Calu3 (cell line): ENCODE results near the gene TRABD2B. TPM values are rescaled to one million over a fixed set of nuclear protein-coding genes. Genes with fewer than 3 reads are reported as not detected.

Source experiments
- BruUV-seq: library from RNA; stranded (reverse); fragments of 400-500 nt; replicated peaks from 2 replicates; lab custom pipeline; 2021; lab: Mats Ljungman, UMichigan
- CTCF ChIA-PET: fragments of 300-600 bp; sonication (Branson Sonifier 250); formaldehyde crosslinking; loops from one replicate; lab custom pipeline; 2022; ENCODE audit warnings: antibody characterized with exemption; lab: Charles Lee
- DNase-seq: peaks from one replicate; pipeline ENCODE4 v3.0.0; 2022
- H3K27ac Mint-ChIP-seq: one replicate; pipeline ENCODE4 v1.8.0; 2022; ENCODE audit warnings: mixed read lengths; ENCODE audit not compliant: unreplicated experiment
- H3K27me3 Mint-ChIP-seq: one replicate; pipeline ENCODE4 v1.8.0; 2022; ENCODE audit warnings: mixed read lengths; ENCODE audit not compliant: unreplicated experiment
- H3K36me3 Mint-ChIP-seq: one replicate; pipeline ENCODE4 v1.8.0; 2022; ENCODE audit warnings: mild to moderate bottlenecking, moderate library complexity, mixed read lengths; ENCODE audit not compliant: insufficient read depth, unreplicated experiment
- H3K4me1 Mint-ChIP-seq: one replicate; pipeline ENCODE4 v1.8.0; 2022; ENCODE audit warnings: mild to moderate bottlenecking, low read depth, mixed read lengths; ENCODE audit not compliant: unreplicated experiment
- H3K4me3 Mint-ChIP-seq: one replicate; pipeline ENCODE4 v1.8.0; 2022; ENCODE audit warnings: mild to moderate bottlenecking, low read depth, moderate library complexity, mixed read lengths; ENCODE audit not compliant: unreplicated experiment
- H3K9me3 Mint-ChIP-seq: one replicate; pipeline ENCODE4 v1.8.0; 2022; ENCODE audit warnings: low read depth, mixed read lengths; ENCODE audit not compliant: unreplicated experiment
- intact Hi-C: fragments of 100-400 bp; cut with micrococcal nuclease; formaldehyde crosslinking; loops from one replicate; pipeline ENCODE4 v1.10.0; 2022; ENCODE audit not compliant: unreplicated experiment
- total RNA-seq: library from RNA; stranded (reverse); gene quantifications from 2 replicates; pipeline ENCODE4 v1.2.3, GENCODE V29; 2022
- TF ChIP-seq, protein P1 (sequence below): fragments of 200-600 bp; IDR thresholded peaks from one replicate; pipeline ENCODE4 v1.8.0; 2022; ENCODE audit warnings: antibody characterized with exemption; ENCODE audit not compliant: unreplicated experiment

Gene TRABD2B
- total RNA-seq, 1 experiment from 2014 or later: 0.42 TPM

- peak overlapping the region; percentile 96 for H3K27ac Mint-ChIP-seq
- DNase-seq: peak; percentile 28
- TF ChIP-seq, protein P1, sequence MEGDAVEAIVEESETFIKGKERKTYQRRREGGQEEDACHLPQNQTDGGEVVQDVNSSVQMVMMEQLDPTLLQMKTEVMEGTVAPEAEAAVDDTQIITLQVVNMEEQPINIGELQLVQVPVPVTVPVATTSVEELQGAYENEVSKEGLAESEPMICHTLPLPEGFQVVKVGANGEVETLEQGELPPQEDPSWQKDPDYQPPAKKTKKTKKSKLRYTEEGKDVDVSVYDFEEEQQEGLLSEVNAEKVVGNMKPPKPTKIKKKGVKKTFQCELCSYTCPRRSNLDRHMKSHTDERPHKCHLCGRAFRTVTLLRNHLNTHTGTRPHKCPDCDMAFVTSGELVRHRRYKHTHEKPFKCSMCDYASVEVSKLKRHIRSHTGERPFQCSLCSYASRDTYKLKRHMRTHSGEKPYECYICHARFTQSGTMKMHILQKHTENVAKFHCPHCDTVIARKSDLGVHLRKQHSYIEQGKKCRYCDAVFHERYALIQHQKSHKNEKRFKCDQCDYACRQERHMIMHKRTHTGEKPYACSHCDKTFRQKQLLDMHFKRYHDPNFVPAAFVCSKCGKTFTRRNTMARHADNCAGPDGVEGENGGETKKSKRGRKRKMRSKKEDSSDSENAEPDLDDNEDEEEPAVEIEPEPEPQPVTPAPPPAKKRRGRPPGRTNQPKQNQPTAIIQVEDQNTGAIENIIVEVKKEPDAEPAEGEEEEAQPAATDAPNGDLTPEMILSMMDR: peak; percentile 20
- no peaks in the 10 kb centered on the region for H3K36me3 Mint-ChIP-seq
- BruUV-seq: no TSS peak
- CTCF ChIA-PET: interaction anchor here (0.6 to 1.0 kb wide), 3 partner anchors 203 to 1479 kb away, joined by 3 to 4 read pairs (median 3); no protein-coding TSS in a partner anchor
- H3K27me3 Mint-ChIP-seq: no peaks in the 10 kb centered on the region
- peaks cover 55% of the 10 kb centered on the region for H3K4me1 Mint-ChIP-seq
- intact Hi-C loops: loop anchor here (5.0 kb wide), 1 partner anchor 69 kb away; no protein-coding TSS in a partner anchor
- H3K9me3 Mint-ChIP-seq: peaks cover 10% of the 10 kb centered on the region
- H3K4me3 Mint-ChIP-seq: no peak overlapping the region
These were observed 55.5 kb downstream of the TRABD2B start for GRCh38 chr1:47941609-47942239.

DNA sequence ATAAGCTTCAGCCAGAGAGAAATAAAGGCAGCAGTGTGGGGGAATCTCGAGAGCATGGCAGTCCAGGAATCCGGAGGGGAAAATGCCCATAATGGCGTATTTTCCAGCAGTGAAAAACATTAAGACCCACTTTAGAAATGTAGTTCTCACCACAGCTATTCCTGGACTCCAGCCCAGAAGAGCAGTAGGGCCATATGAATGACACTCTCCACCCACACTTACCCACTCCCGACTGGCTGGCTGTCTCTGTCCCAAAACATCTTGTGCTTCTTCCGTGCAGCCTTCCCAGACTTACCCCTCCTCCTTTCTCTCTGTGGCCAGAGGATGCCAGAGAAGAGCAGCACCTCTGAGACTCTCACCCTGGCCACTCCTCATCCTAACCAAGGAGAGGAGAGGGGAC is 56.4 kb downstream of the TRABD2B start:
- no TSS peak for BruUV-seq
- intact Hi-C loops: loop anchor here (5.0 kb wide), 1 partner anchor 68 kb away; no protein-coding TSS in a partner anchor
- TF ChIP-seq, protein P1: no peak
- CTCF ChIA-PET: interaction anchor here (0.9 kb wide), 1 partner anchor 57 kb away, joined by 5 read pairs; the partner anchor contains the start of gene TRABD2B
- H3K4me3 Mint-ChIP-seq: no peak overlapping the region
- H3K4me1 Mint-ChIP-seq: peaks cover 55% of the 10 kb centered on the region
- H3K9me3 Mint-ChIP-seq: peaks cover 10% of the 10 kb centered on the region
- DNase-seq: no peak
- no peaks in the 10 kb centered on the region for H3K27me3 Mint-ChIP-seq
- H3K36me3 Mint-ChIP-seq: no peaks in the 10 kb centered on the region
- peak overlapping the region; percentile 96 for H3K27ac Mint-ChIP-seq

- CTCF ChIA-PET: interaction anchor here (0.9 kb wide), 1 partner anchor 57 kb away, joined by 5 read pairs; the partner anchor contains the start of gene TRABD2B
- Mint-ChIP-seq H3K36me3 (no peaks in the 10 kb centered on the region), H3K4me1 (peaks cover 55% of the 10 kb centered on the region), H3K4me3 (no peak overlapping the region), H3K27me3 (no peaks in the 10 kb centered on the region), H3K9me3 (peaks cover 10% of the 10 kb centered on the region), H3K27ac (peak overlapping the region; percentile 96)
- no TSS peak for BruUV-seq
- TF ChIP-seq, protein P1: no peak
- intact Hi-C loops: loop anchor here (5.0 kb wide), 1 partner anchor 68 kb away; no protein-coding TSS in a partner anchor
- no peak for DNase-seq
These were observed 56.9 kb downstream of the TRABD2B start for GRCh38 chr1:47940326-47940725.

DNA sequence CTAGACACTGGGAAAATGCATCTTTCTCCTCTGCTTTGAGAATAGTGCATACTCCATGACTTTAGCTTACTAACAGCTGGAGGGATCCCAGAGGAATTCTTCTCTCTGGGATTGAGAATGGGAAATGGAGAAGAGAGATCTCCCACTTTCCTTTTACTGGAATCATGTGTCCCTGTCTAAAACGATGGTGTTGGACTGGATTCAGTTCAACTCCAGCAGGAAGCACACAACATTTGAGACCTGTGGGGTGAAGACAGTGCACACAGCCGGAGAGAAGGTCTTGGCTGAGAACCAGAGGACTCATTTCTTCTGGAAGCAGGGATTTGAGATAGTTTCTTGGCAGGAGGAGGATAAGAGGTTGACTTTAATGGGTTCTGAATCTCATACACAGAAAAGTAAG is 58.7 kb downstream of the TRABD2B start:
- BruUV-seq: no TSS peak
- Mint-ChIP-seq H3K4me1 (peaks cover 47% of the 10 kb centered on the region), H3K27ac (no peak overlapping the region), H3K4me3 (no peak overlapping the region), H3K36me3 (no peaks in the 10 kb centered on the region), H3K27me3 (no peaks in the 10 kb centered on the region), H3K9me3 (peaks cover 10% of the 10 kb centered on the region)
- intact Hi-C loops: no loop called here
- TF ChIP-seq, protein P1: no peak
- CTCF ChIA-PET: no interaction called here
- DNase-seq: no peak
